Fibroblast of lung (primary cell): ENCODE data around the gene AFG3L2.

ENCODE experiments used
- EZH2 ChIP-seq: IDR thresholded peaks from 2 replicates; pipeline ENCODE4 v1.5.1; 2012; ENCODE audit warnings: low read length, control low read depth, mild to moderate bottlenecking; ENCODE audit errors: missing control alignments
- TF ChIP-seq, protein P1 (sequence below), 2 donors: IDR thresholded peaks in 1 of 2; conservative IDR thresholded peaks in 1 of 2; 1 replicate in 1 of 2; 2 replicates in 1 of 2; pipeline ENCODE4 v1.5.1; 2011 to 2012; ENCODE audit warnings: low read length in 2 of 2, control low read depth in 1 of 2, inconsistent platforms in 1 of 2, low read depth in 1 of 2, mild to moderate bottlenecking in 1 of 2

DNA sequence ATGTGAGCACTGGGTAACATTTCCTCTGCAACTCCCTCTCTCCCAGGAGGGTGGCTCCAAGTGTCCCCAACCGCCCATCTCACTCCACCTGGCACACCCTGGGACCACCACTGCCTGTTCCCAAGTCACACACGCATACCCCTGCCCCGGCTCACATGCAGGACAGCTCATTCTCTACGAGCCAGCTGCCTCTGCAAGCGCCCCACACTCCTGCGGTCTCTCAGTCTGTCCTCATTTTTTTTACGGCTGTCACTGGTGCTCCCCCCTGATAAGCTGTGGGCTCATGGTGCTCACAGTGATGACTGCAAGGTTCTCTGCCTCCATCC lies 30.8 kb downstream of the AFG3L2 start:
- TF ChIP-seq, protein P1, sequence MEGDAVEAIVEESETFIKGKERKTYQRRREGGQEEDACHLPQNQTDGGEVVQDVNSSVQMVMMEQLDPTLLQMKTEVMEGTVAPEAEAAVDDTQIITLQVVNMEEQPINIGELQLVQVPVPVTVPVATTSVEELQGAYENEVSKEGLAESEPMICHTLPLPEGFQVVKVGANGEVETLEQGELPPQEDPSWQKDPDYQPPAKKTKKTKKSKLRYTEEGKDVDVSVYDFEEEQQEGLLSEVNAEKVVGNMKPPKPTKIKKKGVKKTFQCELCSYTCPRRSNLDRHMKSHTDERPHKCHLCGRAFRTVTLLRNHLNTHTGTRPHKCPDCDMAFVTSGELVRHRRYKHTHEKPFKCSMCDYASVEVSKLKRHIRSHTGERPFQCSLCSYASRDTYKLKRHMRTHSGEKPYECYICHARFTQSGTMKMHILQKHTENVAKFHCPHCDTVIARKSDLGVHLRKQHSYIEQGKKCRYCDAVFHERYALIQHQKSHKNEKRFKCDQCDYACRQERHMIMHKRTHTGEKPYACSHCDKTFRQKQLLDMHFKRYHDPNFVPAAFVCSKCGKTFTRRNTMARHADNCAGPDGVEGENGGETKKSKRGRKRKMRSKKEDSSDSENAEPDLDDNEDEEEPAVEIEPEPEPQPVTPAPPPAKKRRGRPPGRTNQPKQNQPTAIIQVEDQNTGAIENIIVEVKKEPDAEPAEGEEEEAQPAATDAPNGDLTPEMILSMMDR (conservative IDR thresholded peaks at IDR 0.05 in 1 of 2, IDR thresholded peaks at IDR 0.05 in 1 of 2; ENCODE audit: low read depth in 1 of 2, low read length in 2 of 2), result no peak
- no peak for TF ChIP-seq EZH2
